ENCODE measurements around the gene BTG3.

BTG3 gene

GRCh38 chr21:17585875-17586450 lies 26.7 kb downstream of the BTG3 start:
- DNase-seq (ENCODE audit: low read depth in 3 of 3) = no peak

GRCh38 chr21:17583898-17584297 lies 28.8 kb downstream of the BTG3 start:
- DNase-seq (ENCODE audit: low read depth in 3 of 3) = no peak

DNA sequence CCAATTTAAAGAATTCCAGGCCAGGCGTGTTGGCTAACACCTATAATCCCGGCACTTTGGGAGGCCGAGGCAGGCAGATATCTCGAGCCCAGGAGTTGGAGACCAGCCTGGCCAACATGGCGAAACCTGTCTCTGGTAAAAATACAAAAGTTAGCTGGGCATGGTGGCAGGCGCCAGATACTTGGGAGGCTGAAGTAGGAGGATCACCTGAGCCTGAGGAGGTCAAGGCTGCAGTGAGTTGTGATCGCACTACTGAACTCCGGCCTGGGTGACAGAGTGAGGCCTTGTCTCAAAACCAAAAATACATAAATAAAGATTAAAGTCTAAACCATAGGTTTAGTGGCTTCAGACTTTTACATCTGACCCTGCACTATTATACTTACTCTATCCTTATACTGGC lies 32.4 kb downstream of the BTG3 start:
- no peak for DNase-seq (ENCODE audit: low read depth in 3 of 3)

- no peak for DNase-seq (ENCODE audit: low read depth in 3 of 3)
Measured at GRCh38 chr21:17578876-17579275, 33.8 kb downstream of the BTG3 start.

DNA sequence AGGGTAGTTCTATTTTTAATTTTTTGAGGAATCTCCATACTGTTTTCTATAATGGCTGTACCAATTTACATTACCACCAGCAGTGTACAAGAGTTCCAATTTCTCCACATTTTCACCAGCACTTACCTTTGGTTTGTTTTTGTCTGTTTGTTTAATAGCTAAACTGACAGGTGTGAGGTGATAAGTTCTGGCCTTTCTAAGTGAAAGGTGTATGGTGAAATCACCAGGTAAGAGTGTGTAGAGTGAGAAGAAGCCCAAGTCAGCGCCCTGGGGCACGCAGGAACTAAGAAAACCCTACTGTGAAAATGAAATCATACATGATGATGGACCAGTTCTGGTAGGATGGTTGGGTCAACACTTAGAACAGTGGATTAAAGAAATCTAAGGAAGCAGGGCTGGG lies 34.5 kb downstream of the BTG3 start:
- DNase-seq (ENCODE audit: low read depth in 3 of 3) = no peak

DNA sequence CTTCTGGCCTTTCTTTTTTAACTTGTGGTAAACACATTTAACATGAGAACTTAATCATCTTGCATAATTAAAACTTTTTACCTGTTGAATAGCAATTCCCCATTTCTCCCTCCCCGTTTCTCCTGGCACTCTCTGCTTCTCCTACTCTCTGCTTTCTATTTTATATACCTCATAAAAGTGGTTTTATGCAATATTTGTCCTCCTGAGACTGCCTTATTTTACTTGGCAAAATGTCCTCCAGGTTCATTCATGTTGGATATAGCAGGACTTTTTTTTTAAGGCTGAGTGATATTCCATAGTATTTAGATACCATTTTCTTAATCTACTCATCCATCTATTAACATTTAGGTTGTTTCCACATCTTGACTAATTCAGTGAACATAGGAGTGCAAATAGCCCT lies 35.0 kb downstream of the BTG3 start:
- DNase-seq (ENCODE audit: low read depth in 3 of 3) = no peak

DNA sequence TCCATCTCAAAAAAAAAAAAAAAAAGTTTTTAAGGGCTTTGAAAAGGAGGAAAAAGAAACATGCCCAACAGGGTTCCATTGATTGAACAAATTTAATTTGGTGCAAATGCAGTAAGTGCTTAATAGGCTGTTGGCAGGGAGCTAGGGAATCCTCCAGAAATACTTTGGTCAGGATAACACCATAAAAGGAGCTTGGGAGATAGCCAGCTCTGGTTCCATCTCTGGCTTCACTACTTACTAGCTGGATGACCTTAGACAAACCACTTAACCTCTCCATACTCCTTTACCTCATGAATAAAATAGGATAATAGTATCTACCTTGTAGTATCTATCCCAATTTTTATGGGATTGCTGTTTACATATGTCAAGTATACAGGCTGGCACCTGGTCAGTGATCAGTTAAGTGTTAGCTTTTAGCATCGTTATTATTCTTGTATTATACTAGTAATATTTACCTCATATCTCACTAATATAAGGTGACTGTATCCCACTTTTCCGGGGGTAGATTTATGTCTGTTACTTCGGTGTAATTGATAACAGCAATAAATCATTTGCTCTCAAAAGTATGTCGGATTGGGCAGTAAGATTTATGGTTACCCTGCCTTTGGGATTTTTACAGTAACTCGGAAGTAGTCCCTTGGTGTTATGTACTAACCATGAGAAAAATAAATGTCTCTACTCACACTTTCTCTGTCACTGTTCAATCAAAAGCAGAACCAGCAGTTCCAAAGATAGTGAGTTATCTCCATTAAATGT lies 36.4 kb downstream of the BTG3 start:
- no peak for DNase-seq (ENCODE audit: low read depth in 3 of 3)

- no peak for DNase-seq (ENCODE audit: low read depth in 3 of 3)
Measured at GRCh38 chr21:17575076-17575475, 37.6 kb downstream of the BTG3 start.

DNA sequence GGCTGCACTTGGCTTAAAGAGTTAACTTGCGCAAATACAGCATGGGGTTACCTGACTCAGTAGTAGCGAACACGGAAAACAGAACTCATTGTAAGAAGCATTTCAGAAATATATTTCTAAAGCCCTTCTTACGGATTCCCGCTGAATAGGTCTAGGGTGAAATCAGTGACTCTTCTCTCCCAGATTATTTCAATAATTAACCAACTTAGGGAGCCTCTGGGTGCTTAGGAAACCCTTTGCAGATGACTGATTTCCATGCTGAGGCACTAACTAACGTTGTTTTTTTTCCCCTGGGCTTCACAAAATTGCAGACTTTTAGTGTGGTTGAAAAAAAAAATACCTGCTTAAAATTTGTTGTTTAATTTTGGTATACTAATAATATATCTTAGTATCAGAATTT lies 40.3 kb downstream of the BTG3 start:
- no peak for DNase-seq (ENCODE audit: low read depth in 3 of 3)

DNA sequence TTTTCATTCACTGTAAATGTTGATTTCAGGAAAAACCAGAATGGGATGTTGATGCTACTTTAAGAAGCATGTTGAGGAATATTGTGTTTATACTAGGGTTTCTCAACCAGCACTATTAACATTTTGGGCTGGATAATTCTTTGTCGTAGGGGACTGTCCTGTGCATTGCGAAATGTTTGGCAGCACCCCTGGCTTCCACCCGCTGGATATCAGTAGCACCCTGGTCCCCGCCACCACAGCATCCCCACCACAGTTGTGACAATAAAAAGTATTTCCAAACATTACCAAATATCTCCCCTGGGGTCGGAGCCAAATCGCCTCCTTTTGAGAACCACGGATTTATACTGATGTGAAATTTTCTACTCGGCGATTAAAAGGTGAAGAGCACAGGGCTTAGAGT lies 41.9 kb downstream of the BTG3 start:
- DNase-seq (ENCODE audit: low read depth in 3 of 3) = no peak

DNA sequence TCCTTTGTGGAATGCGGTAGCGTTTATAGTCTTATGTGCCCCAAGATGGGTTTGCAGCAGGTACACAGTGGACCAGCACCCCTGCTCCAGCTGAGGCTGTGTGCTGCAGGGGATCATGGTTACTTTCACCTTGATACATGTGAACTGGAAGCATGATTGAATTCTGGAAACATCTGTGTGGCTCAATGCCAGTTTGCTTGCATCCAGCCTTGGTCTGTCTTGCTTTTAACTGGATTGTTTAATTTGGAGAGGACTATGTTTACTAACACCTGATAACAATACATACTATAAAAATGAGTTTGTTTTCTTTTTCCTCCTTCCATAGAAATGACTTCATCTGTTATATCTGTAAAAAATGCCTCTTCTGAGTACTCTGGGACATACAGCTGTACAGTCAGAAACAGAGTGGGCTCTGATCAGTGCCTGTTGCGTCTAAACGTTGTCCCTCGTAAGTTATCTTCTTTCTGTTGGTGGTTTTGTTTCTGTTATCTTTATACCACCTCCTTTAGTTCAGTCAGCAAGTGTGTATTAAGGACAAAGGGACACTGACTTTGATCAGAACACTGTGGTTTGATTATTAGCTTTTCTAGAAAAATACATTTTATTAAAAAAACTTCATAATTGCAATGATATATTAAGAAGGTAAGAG lies 52.2 kb downstream of the BTG3 start:
- no peak for DNase-seq (ENCODE audit: low read depth in 3 of 3)

GRCh38 chr21:17554679-17555465 lies 57.8 kb downstream of the BTG3 start:
- DNase-seq (ENCODE audit: low read depth in 3 of 3) = no peak

DNA sequence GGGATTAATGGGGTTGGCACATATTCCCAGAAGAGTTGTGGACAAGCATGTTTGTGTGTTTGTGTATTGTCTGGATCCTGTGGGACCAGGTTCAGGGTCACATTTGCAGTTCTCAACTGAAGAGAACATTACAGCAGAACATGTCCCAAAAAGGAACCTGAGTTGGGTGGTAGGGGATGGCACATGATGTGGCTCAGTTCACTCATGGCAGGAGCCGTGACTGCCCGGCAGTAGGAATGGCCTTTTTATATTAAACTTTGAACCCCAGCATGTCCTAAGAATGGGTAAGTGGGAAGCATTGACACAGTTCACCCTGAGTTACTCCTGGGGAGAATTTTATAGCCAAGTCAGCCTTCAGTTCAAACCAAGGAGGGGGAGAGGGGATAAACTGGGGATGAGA lies 58.6 kb downstream of the BTG3 start:
- no peak for DNase-seq (ENCODE audit: low read depth in 3 of 3)

GRCh38 chr21:17552410-17552809 lies 60.3 kb downstream of the BTG3 start:
- DNase-seq (ENCODE audit: low read depth in 3 of 3) = no peak

DNA sequence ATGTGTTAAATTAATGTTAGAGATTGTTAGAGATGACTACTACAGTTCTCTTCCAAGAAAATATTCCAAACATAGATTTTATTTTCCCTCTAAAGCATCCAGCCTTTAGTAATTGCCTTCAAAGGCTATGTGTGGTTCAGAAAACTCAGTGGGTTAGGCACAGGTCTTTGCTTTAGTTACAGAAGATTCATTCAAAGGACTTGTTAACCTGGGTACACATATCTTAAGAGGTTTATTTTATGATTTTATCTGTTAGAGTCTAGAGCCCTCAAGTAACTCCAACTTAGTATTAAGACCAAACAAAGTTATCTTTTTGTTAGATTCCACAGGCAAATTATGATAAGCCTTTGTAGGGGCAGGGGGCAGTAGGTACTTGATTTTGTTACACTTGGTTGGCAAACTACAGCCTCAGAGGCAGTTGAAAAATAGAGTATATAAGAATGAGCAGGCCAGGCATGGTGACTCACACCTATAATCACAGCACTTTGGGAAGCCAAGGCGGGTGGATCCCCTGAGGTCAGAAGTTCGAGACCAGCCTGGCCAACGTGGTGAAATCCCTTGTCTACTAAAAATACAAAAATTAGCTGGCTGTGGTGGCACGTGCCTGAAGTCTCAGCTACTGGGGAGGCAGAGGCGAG lies 61.9 kb downstream of the BTG3 start:
- no peak for DNase-seq (ENCODE audit: low read depth in 3 of 3)

- no peak for DNase-seq (ENCODE audit: low read depth in 3 of 3)
Measured at GRCh38 chr21:17548262-17548661, 64.4 kb downstream of the BTG3 start.

GRCh38 chr21:17545007-17545406 lies 67.7 kb downstream of the BTG3 start:
- DNase-seq (ENCODE audit: low read depth in 3 of 3) = no peak

Data from stimulated activated CD4-positive, alpha-beta T cell treated with anti-CD3 and anti-CD28 coated beads, TNF-alpha, amount 100 ng/mL, for 24 hours (primary cell).